GM18951 (cell line): Measurements from ENCODE around the gene SAP30L.

Experiments
- POLR2A ChIP-seq: IDR thresholded peaks from 4 replicates; pipeline ENCODE4 v1.6.1; 2011; ENCODE audit warnings: mild to moderate bottlenecking; ENCODE audit not compliant: insufficient read length, insufficient read depth; ENCODE audit errors: extremely low read depth
- in situ Hi-C: fragments of 300-500 bp; cut with MboI; formaldehyde crosslinking; loops from one replicate; pipeline ENCODE4 v1.12.0; 2022; ENCODE audit warnings: low sequenced_read_pairs, mixed read lengths, inconsistent platforms; ENCODE audit not compliant: unreplicated experiment

SAP30L gene

DNA sequence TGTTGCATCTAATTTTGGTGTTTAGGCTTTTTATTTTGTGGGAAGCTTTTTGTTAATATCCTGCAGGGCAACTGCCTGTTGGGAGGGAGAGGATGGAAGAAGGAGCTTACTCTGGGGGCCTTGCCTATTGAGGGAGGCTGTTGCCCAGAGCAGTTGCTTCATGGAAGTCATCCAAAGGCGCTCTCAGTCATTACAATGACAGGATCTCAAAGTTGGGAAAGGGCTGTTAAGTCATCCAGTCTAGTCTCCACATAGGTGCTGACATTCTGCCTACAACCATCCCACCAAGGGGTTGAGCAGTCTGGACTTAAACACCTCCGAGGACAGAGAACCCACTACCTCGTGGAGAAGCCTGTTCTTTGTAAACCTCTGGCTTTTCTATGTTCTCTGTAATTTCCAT, 13.2 kb downstream of the SAP30L start:
- in situ Hi-C loops = no loop called here
- no peak for TF ChIP-seq POLR2A

DNA sequence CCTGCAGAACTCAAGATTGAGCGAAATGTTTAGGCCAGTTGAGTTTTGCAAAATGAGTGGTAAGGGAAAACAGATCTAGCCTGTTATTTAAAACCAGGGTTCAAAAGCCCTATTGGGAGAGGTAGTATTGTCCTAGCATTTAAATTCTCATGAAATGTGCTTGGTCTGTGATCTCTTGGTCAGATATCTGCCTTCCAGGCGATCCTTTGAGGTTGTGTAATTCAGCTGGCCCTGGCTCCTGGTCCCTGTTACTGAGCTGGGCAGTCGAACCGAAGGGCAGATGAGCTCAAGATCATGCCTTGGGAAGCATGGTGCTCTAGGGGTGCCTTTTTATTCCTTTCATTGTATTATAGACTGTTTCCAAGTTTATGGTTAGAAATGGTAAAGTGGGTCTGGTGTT, 14.4 kb downstream of the SAP30L start:
- no peak for TF ChIP-seq POLR2A
- in situ Hi-C loops = loop anchor here (10.0 kb wide), 2 partner anchors 115 to 175 kb away; no protein-coding TSS in a partner anchor

DNA sequence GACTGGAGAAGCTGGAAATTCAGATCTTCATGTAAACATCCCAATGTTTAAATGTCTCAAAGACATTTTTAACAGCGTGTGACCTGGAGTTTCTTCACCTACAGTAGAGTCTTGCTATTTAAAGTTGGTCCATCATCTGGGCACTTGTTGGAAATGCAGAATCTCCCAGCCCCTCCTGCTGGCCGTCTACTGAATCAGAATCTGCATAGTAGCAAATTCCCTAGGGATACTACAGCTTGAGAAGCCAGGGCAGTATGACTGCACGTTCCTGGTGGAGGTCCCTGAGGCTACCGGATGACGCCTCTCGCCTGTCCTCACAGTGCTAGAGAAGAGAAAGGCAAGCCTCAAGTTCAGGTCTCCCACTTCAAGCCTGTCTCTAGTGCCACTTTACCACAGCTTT, 15.7 kb downstream of the SAP30L start:
- in situ Hi-C loops = loop anchor here (10.0 kb wide), 2 partner anchors 113 to 173 kb away; no protein-coding TSS in a partner anchor
- TF ChIP-seq POLR2A = no peak

DNA sequence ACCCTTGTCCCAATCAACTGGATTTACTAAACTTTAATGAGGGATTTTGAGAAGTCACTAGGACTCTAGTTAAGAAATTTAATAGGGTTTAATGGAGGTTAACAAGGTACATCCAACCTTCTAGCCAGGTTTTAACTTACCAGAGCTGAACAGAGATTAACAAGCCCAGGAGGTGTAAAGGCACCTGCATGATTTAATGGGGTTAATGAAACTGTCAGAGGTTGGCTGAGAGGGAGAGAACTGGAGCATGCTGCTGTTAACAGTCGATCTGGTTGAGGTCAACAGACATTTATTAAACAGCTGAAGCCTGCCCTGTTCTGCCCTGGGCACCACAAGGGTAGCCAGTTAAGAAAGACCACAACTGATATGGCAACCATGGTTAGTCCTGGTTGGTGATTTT, 18.6 kb downstream of the SAP30L start:
- in situ Hi-C loops = loop anchor here (10.0 kb wide), 2 partner anchors 110 to 170 kb away; no protein-coding TSS in a partner anchor
- no peak for TF ChIP-seq POLR2A

DNA sequence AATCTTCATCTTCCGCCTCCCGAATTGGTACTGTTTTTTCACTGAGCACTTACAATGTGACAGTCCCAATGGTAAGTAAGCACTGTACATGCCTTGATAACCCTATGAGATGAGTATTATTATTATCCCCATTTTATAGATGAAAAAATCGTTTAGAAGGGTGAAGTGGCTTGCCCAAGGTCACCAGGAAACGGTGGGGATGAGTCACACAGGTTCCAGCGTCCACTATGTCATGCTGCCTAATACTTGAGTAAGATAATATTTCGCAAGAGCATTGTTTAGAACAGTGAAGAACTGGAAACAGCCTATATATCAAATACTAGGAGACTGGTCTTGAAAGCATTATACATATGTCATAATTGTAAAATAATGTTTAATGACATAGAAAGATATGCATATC, 19.4 kb downstream of the SAP30L start:
- in situ Hi-C loops = loop anchor here (10.0 kb wide), 2 partner anchors 110 to 170 kb away; no protein-coding TSS in a partner anchor
- no peak for TF ChIP-seq POLR2A

DNA sequence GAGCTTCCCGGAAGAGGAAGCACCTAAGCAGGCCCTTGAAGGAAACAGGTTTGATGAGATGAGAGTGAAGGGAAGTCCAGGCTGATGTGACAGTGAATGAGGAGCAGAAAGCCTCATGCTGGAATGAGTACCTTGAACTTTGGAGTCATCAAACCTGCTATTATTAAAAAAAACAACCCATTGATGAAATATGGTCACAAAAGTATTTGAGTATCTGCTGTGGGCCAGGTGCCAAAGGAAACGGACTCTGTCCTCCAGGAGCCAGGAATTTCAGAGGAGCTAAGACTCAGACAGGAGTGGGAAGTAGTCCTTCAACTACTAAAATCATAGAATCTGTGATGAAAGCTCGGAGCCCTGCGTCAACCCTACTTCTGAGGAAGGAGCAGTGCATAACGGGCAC, 20.4 kb downstream of the SAP30L start:
- in situ Hi-C loops = loop anchor here (10.0 kb wide), 2 partner anchors 109 to 169 kb away; no protein-coding TSS in a partner anchor
- TF ChIP-seq POLR2A = no peak

DNA sequence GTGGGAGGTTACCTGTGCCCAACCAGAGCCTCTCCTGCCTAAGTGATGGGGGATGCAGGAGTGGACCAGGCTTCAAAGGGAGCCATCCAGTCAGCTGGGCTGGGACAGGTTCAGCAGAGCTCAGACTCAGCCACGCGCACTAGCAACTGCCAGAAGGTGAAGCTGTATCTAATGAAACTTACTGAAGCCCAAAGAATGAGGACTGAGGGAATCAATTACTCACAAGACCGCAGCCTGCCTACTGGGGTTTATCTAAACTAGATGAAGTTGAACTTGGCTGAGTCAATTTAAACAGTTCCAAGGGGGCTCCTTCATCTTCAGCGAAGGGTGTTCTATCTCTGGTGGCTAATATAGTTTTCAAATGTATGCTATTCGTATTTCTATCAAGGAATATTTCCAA, 20.9 kb downstream of the SAP30L start:
- in situ Hi-C loops = loop anchor here (10.0 kb wide), 2 partner anchors 108 to 168 kb away; no protein-coding TSS in a partner anchor

DNA sequence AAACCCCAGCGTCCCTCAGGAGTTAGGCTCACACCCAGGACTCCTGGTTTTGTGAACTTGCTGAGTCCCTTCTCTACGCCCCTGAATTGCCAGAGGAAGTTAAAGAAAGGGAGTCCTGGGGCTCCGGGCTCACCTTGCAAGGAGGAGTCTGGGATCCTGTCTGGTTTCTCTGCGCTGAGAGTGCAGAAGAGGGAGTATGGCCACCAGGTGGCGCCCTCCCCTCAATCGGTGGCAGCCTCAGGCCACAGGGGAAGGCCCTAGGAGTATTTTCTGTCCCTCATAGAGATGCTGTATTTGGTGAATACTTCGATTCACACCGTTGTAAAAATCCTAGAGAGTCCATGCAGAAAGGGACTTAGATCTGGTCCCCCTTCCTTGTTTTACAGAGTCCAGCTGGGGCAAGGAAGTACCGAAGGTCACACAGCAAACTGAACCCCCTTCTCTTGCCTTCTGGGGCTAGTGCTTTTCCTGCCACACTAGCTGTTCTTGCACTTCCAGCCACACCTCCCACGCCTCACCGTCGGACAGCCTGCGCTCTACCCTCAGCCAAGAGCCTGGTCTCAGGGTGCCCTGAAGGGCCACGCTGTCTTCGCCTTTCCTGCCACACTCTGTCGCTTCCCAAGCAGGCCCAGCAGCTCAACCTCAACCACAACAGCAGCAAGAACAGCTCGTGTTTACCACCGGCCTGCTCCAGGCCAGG, 22.0 kb downstream of the SAP30L start:
- no peak for TF ChIP-seq POLR2A
- in situ Hi-C loops = loop anchor here (10.0 kb wide), 2 partner anchors 107 to 167 kb away; no protein-coding TSS in a partner anchor

More for the DNA sequence above, 20.9 kb downstream of the SAP30L start:
- TF ChIP-seq POLR2A = no peak

DNA sequence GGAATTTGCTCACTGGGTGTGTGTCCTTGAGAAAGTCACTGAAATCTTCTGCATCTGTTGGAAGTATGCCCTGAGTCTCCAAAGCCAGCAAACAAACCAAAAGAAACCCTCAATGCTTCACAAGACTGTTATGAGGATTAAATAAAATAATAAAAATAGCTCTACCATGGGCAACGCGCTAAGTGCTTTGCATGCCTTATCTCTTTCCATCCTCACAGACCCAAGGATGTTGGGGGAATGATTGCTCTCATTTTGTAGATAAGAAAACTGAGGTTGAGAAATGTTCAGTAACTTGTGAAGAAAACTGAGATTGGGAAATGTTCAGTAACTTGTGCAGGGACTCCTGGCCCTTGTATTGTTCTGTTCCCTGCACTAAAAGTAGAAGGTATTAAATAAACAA, 24.3 kb downstream of the SAP30L start:
- in situ Hi-C loops = loop anchor here (10.0 kb wide), 1 partner anchor 145 kb away; no protein-coding TSS in a partner anchor
- no peak for TF ChIP-seq POLR2A

DNA sequence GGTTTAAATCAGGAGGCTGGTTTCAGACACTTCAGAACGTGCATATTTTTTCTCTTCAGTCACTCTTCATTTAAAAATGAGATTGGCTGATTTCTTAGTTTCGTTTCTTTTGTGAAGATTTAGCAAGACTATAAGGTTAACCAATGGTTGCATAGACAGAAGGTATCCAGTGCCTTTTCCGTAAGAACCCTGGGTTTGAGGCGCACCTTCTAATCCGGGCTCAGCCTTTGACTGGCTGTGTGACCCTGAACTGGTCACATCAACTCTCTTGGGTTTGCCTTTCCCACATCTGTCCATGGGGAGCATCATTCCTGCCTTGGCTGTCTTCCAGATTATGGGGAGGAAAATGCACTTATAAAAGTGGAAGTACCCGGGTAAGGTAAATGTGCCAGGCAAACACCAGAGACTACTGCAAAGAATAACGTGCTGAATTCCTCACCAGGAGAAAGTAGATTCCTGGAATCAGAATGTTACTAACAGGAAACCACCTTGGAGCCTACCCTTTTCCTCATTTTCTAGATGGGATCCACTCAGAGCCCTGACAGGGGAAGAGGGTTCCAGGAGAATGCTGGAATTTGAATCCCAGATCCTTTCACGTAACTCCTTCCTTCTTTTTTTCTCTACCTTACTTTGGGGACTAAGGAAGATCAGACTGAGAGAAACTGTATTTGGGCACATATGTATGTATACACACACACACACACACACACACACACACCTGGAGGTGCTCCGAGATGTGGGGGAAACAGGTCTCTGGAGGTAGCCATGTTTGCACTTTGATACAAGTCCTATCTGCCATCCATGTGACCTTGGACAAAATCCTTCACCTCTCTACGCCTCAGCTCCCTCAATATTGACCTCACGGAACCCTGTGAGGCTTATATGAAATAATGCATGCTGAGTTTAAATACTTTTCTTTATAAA, 25.4 kb downstream of the SAP30L start:
- no peak for TF ChIP-seq POLR2A
- in situ Hi-C loops = loop anchor here (10.0 kb wide), 1 partner anchor 144 kb away; no protein-coding TSS in a partner anchor

DNA sequence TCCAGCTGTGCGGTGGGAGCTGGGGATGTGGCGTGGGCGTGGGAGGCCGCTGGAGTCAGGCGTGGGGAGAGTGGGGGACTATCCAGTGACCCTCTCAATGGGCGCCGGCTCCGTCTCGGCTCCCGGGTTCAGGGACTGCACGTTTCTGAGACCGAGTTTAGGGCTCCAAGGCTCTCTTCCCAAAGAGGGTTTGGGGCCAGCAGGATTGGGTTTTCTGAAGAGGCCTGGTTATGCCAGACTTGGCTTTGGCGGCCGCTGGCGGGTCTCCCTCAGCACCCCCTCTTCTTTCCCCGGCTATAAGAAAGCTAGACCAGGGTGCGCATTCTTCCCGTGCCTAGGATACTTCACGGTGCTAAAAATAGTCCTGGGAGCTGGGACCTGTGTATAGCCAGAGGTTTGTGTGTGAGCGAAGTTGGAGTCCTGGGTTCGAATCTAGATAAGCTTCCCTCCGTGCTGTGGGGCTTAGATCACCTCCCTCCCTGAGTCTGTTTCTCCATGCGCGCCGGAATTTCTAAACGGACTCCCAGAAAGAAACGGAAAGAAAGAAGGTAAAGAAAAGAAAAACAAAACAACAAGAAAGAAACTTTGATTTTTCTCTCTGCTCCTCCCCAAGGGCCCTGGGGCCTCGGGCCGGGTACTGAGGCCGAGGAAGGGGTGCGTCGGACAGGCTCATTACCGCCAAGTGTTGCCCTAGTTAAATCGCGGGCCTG, 27.2 kb downstream of the SAP30L start:
- in situ Hi-C loops = loop anchor here (10.0 kb wide), 1 partner anchor 142 kb away; no protein-coding TSS in a partner anchor
- TF ChIP-seq POLR2A = no peak

DNA sequence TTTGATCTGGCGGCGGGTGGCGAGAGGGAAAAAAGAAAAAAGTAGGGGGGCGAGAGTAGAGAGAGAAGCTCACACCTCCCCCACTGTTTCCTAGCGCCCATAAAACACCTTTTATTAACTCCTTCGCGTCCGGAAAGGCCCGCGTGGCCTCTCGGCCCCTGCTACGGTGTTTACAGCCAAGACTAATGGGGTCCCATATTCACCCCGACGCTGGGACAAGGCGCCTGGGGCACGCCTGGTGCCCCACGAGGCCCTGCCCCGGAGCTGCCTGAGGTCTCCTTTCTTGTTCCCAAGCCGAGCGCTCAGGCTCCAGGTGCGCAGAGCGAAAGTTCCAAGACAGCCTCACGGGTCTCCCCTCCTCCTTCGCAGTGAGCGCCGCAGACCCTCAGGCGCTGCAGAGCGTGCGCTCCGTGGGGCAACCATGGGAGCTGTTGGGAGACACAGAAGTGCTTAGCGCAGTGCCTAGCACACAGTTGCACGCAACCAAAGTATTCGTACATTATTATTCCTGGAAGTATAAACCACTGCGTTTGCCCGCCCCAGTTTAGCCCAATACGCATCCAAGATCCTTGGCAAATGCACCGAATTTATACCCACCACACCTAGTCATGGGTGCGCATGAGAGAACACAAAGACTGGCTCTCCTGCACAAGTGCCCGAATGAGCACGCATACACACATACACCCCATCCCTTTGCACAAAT, 27.9 kb downstream of the SAP30L start:
- TF ChIP-seq POLR2A = no peak
- in situ Hi-C loops = loop anchor here (10.0 kb wide), 1 partner anchor 141 kb away; no protein-coding TSS in a partner anchor
